ENCODE measurements around the gene LIN54.

- TF ChIP-seq CTCF (IDR thresholded peaks at IDR 0.05; ENCODE audit: insufficient read depth, low read depth, low read length), result no peak
- TF ChIP-seq EZH2 (IDR thresholded peaks at IDR 0.05; ENCODE audit: insufficient read depth, low read length), result no peak
Observed at GRCh38 chr4:82885410-82885809, 125.2 kb downstream of the LIN54 start.

All from astrocyte (in vitro differentiated cells and primary cell).